GM18867 (cell line): ENCODE data around the gene TTC12.
A peak's percentile ranks its signal among the peaks of the same experiment; 100 is the strongest.

ENCODE experiments used
- ATAC-seq: cut with Tn5 transposase; IDR thresholded peaks from one replicate; pipeline ENCODE4 v1.9.1; 2021; ENCODE audit warnings: mild to moderate bottlenecking, moderate library complexity; ENCODE audit not compliant: unreplicated experiment

The TTC12 gene

GRCh38 chr11:113370634-113371033 is 56.3 kb downstream of the TTC12 start:
- ATAC-seq = no peak

- no peak for ATAC-seq
These were observed 57.9 kb downstream of the TTC12 start for GRCh38 chr11:113372309-113372708.

GRCh38 chr11:113373306-113373705 is 58.9 kb downstream of the TTC12 start:
- ATAC-seq = no peak

GRCh38 chr11:113373981-113374560 is 59.7 kb downstream of the TTC12 start:
- no peak for ATAC-seq

- ATAC-seq = no peak
These were observed 61.0 kb downstream of the TTC12 start for GRCh38 chr11:113375402-113375801.

GRCh38 chr11:113376156-113376555 is 61.8 kb downstream of the TTC12 start:
- ATAC-seq = peak; percentile 42

- ATAC-seq = no peak
These were observed 63.5 kb downstream of the TTC12 start for GRCh38 chr11:113377681-113378412.

GRCh38 chr11:113378692-113379091 is 64.3 kb downstream of the TTC12 start:
- no peak for ATAC-seq

- ATAC-seq = no peak
These were observed 67.7 kb downstream of the TTC12 start for GRCh38 chr11:113382121-113382520.

GRCh38 chr11:113384551-113384950 is 70.2 kb downstream of the TTC12 start:
- ATAC-seq = no peak

- ATAC-seq = no peak
These were observed 71.4 kb downstream of the TTC12 start for GRCh38 chr11:113385749-113386148.

- no peak for ATAC-seq
These were observed 72.5 kb downstream of the TTC12 start for GRCh38 chr11:113386866-113387265.

GRCh38 chr11:113387605-113388211 is 73.3 kb downstream of the TTC12 start, which contains the start of gene ANKK1:
TSS of gene ANKK1 (plus strand) at chr11:113387779. CDS start at chr11:113387885, 106 bp downstream.
- no peak for ATAC-seq

GRCh38 chr11:113389272-113389671 is 74.9 kb downstream of the TTC12 start:
- no peak for ATAC-seq

GRCh38 chr11:113392236-113392921 is 78.0 kb downstream of the TTC12 start:
- no peak for ATAC-seq

- ATAC-seq = no peak
These were observed 79.2 kb downstream of the TTC12 start for GRCh38 chr11:113393501-113393985.

GRCh38 chr11:113394919-113395318 is 80.5 kb downstream of the TTC12 start:
- no peak for ATAC-seq

GRCh38 chr11:113395782-113396336 is 81.5 kb downstream of the TTC12 start:
- no peak for ATAC-seq

GRCh38 chr11:113396690-113397089 is 82.3 kb downstream of the TTC12 start:
- ATAC-seq = no peak

GRCh38 chr11:113397212-113397611 is 82.8 kb downstream of the TTC12 start:
- no peak for ATAC-seq

GRCh38 chr11:113397821-113398220 is 83.4 kb downstream of the TTC12 start:
- ATAC-seq = no peak
